Calu3 (cell line): Measurements from ENCODE around the gene GJC1. TPM values are rescaled to one million over a fixed set of nuclear protein-coding genes. Genes with fewer than 3 reads are reported as not detected.

Experiments used
- BruUV-seq: library from RNA; stranded (reverse); fragments of 400-500 nt; replicated peaks from 2 replicates; lab custom pipeline; 2021; lab: Mats Ljungman, UMichigan
- CTCF ChIA-PET: fragments of 300-600 bp; sonication (Branson Sonifier 250); formaldehyde crosslinking; loops from one replicate; lab custom pipeline; 2022; ENCODE audit warnings: antibody characterized with exemption; lab: Charles Lee
- DNase-seq: peaks from one replicate; pipeline ENCODE4 v3.0.0; 2022
- H3K27ac Mint-ChIP-seq: one replicate; pipeline ENCODE4 v1.8.0; 2022; ENCODE audit warnings: mixed read lengths; ENCODE audit not compliant: unreplicated experiment
- H3K27me3 Mint-ChIP-seq: one replicate; pipeline ENCODE4 v1.8.0; 2022; ENCODE audit warnings: mixed read lengths; ENCODE audit not compliant: unreplicated experiment
- H3K36me3 Mint-ChIP-seq: one replicate; pipeline ENCODE4 v1.8.0; 2022; ENCODE audit warnings: mild to moderate bottlenecking, moderate library complexity, mixed read lengths; ENCODE audit not compliant: insufficient read depth, unreplicated experiment
- H3K4me1 Mint-ChIP-seq: one replicate; pipeline ENCODE4 v1.8.0; 2022; ENCODE audit warnings: mild to moderate bottlenecking, low read depth, mixed read lengths; ENCODE audit not compliant: unreplicated experiment
- H3K4me3 Mint-ChIP-seq: one replicate; pipeline ENCODE4 v1.8.0; 2022; ENCODE audit warnings: mild to moderate bottlenecking, low read depth, moderate library complexity, mixed read lengths; ENCODE audit not compliant: unreplicated experiment
- H3K9me3 Mint-ChIP-seq: one replicate; pipeline ENCODE4 v1.8.0; 2022; ENCODE audit warnings: low read depth, mixed read lengths; ENCODE audit not compliant: unreplicated experiment
- CTCF ChIP-seq: fragments of 200-600 bp; IDR thresholded peaks from one replicate; pipeline ENCODE4 v1.8.0; 2022; ENCODE audit warnings: antibody characterized with exemption; ENCODE audit not compliant: unreplicated experiment
- intact Hi-C: fragments of 100-400 bp; cut with micrococcal nuclease; formaldehyde crosslinking; loops from one replicate; pipeline ENCODE4 v1.10.0; 2022; ENCODE audit not compliant: unreplicated experiment
- total RNA-seq: library from RNA; stranded (reverse); gene quantifications from 2 replicates; pipeline ENCODE4 v1.2.3, GENCODE V29; 2022

The GJC1 gene
- total RNA-seq, 1 experiment from 2014 or later: 114 TPM

- no peak for DNase-seq
- Mint-ChIP-seq H3K4me1 (no peaks in the 10 kb centered on the region), H3K4me3 (no peak within 1 kb of the TSS), H3K27ac (no peak within 1 kb of the TSS), H3K9me3 (no peaks in the 10 kb centered on the region), H3K36me3 (peaks cover 56% of the 10 kb centered on the region), H3K27me3 (no peaks in the 10 kb centered on the region)
- TF ChIP-seq CTCF: no peak
- no TSS peak for BruUV-seq
- CTCF ChIA-PET: interaction anchor here (0.7 to 1.0 kb wide), 2 partner anchors 17 to 68 kb away, joined by 3 read pairs; no protein-coding TSS in a partner anchor
- intact Hi-C loops: no loop called here
These were observed 17.5 kb upstream of the GJC1 start, which contains the start of gene HIGD1B for GRCh38 chr17:44847586-44847985. Gene HIGD1B (plus strand): TSS chr17:44847883. CDS start chr17:44848153, 270 bp downstream.

DNA sequence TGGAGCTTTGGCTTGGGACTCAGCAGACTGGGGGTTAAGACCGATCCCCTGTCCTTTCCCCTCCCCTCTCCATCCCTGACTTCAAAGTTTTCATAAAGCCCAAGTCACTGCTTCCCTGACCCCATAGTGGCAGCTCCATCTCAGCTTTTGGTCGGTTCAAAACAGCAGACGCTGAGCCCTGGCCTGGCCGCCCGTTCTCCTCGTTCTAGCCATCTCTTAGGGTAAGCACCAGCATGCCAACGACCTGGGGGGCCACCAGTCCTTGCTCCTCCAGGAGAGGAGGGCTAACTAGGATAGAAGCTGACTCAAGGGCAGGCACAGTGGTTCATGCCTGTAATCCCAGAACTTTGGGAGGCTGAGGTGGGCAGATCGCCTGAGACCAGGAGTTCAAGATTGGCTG lies 16.1 kb upstream of the GJC1 start:
- Mint-ChIP-seq H3K27ac (no peak overlapping the region), H3K4me1 (no peaks in the 10 kb centered on the region), H3K9me3 (no peaks in the 10 kb centered on the region), H3K27me3 (no peaks in the 10 kb centered on the region), H3K4me3 (no peak overlapping the region), H3K36me3 (peaks cover 45% of the 10 kb centered on the region)
- BruUV-seq: no TSS peak
- TF ChIP-seq CTCF: no peak
- DNase-seq: no peak
- intact Hi-C loops: no loop called here
- CTCF ChIA-PET: interaction anchor here (0.6 to 1.0 kb wide), 3 partner anchors 39 to 68 kb away, joined by 3 to 8 read pairs (median 3); no protein-coding TSS in a partner anchor

DNA sequence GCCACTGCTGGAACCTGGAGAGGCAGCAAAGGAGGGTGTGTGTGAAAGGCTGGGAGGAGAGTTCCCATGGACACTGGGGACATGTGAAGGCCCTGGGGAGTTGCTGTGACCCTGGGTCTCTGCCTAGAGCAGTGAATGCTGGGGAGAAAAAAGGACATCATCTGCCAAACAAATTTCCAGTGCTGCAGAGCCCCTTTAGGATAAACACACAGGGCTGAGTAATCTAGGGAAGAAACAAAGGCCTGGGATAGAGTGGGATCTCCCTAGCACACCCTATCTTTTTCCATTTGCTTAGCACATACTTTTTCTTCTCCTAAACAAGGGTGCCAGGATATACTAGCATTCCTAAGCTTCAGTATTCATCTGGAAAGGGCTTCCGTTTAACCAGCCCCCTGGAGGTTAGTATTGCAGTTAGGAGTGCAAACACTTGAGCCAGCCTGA lies 14.3 kb upstream of the GJC1 start:
- H3K36me3 Mint-ChIP-seq: peaks cover 28% of the 10 kb centered on the region
- BruUV-seq: no TSS peak
- H3K9me3 Mint-ChIP-seq: no peaks in the 10 kb centered on the region
- no peak overlapping the region for H3K4me3 Mint-ChIP-seq
- H3K4me1 Mint-ChIP-seq: no peaks in the 10 kb centered on the region
- H3K27ac Mint-ChIP-seq: no peak overlapping the region
- no peak for DNase-seq
- intact Hi-C loops: no loop called here
- H3K27me3 Mint-ChIP-seq: no peaks in the 10 kb centered on the region
- CTCF ChIA-PET: interaction anchor here (0.6 kb wide), 1 partner anchor 92 kb away, joined by 3 read pairs; no protein-coding TSS in a partner anchor
- no peak for TF ChIP-seq CTCF

- no TSS peak for BruUV-seq
- no peak for TF ChIP-seq CTCF
- Mint-ChIP-seq H3K9me3 (no peaks in the 10 kb centered on the region), H3K27ac (no peak overlapping the region), H3K27me3 (no peaks in the 10 kb centered on the region), H3K36me3 (peaks cover 18% of the 10 kb centered on the region), H3K4me1 (no peaks in the 10 kb centered on the region), H3K4me3 (no peak overlapping the region)
- no peak for DNase-seq
- intact Hi-C loops: no loop called here
- CTCF ChIA-PET: no interaction called here
These were observed 12.7 kb upstream of the GJC1 start for GRCh38 chr17:44842748-44843147.
